Upper lobe of right lung (tissue), 1 donor: ENCODE measurements around the gene RASGRF2. TPM values are rescaled to one million over a fixed set of nuclear protein-coding genes. Genes with fewer than 3 reads are reported as not detected.
"Not testable (repeated sequence)": the region's sequence is repeated elsewhere in the genome, so short reads cannot be mapped to it uniquely, and the experiment has no call there.

Experiments used
- ATAC-seq: fragments of 200-7000 bp; cut with Tn5 transposase; one replicate; pipeline ENCODE4 v1.9.1; 2020; ENCODE audit warnings: mild to moderate bottlenecking, moderate library complexity
- DNase-seq: peaks from one replicate; pipeline ENCODE4 v3.0.0-alpha.2; 2020
- H3K27ac ChIP-seq: fragments of 200-600 bp; one replicate; pipeline ENCODE4 v1.8.0; 2022
- H3K27me3 ChIP-seq: fragments of 200-600 bp; one replicate; pipeline ENCODE4 v1.8.0; 2022; ENCODE audit warnings: mild to moderate bottlenecking
- H3K36me3 ChIP-seq: fragments of 200-600 bp; one replicate; pipeline ENCODE4 v1.8.0; 2022
- H3K4me1 ChIP-seq: fragments of 200-600 bp; one replicate; pipeline ENCODE4 v1.8.0; 2022
- H3K4me3 ChIP-seq: fragments of 200-600 bp; one replicate; pipeline ENCODE4 v1.8.0; 2022; ENCODE audit warnings: mild to moderate bottlenecking
- H3K9me3 ChIP-seq: fragments of 200-600 bp; one replicate; pipeline ENCODE4 v1.8.0; 2022
- intact Hi-C: fragments of 100-400 bp; cut with DNase I; formaldehyde crosslinking; loops from one replicate; pipeline ENCODE4 v1.11.0; 2022
- total RNA-seq: library from RNA; stranded (reverse); fragmentation: NEBNext Ultra II Directional; extraction: Animal tissue kit (Norgen Biotek cat#: 25700); gene quantifications from one replicate; pipeline ENCODE4 v1.2.1, GENCODE V29; 2021
- TF ChIP-seq, protein P1 (sequence below): fragments of 200-600 bp; IDR thresholded peaks from one replicate; pipeline ENCODE4 v1.8.0; 2022; ENCODE audit warnings: antibody characterized with exemption
- donor health status: DM: no; HTN: yes; CAD: no; lungs with severe emphysema.

Gene RASGRF2
- total RNA-seq, 1 donor from 2014 or later = 5.4 TPM

DNA sequence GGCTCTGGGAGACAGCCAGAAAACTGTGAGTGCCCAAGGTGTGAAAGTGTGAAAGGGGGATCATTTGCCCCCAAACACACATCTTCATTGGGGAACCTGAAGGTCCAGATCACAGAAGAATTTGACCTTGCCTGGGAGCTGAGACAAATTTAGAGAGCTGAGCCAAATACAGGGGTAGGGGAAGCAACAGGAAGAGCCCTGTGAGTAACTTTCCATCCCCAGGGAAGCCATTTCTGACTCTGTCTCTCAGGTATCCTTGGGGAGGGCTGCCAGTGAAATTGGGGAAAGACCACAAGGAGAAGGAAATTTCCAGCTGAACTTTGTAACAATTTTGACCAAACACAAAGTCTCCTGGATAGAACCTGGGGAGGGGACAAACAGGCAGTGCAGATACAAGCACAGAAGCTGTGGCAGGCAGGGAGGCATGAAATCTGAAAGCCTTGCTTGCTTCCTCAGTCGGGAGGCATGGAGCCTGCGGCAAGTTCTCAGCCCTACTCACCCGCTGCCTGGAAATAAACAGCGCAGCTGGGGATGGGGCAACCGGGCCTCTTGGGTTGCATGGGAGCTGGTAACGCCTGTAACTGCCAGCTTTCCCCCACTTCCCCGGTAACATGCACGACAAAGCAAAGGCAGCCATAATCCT is 309.7 kb downstream of the RASGRF2 start:
- ATAC-seq (no peak), DNase-seq (no peak)
- TF ChIP-seq, protein P1, sequence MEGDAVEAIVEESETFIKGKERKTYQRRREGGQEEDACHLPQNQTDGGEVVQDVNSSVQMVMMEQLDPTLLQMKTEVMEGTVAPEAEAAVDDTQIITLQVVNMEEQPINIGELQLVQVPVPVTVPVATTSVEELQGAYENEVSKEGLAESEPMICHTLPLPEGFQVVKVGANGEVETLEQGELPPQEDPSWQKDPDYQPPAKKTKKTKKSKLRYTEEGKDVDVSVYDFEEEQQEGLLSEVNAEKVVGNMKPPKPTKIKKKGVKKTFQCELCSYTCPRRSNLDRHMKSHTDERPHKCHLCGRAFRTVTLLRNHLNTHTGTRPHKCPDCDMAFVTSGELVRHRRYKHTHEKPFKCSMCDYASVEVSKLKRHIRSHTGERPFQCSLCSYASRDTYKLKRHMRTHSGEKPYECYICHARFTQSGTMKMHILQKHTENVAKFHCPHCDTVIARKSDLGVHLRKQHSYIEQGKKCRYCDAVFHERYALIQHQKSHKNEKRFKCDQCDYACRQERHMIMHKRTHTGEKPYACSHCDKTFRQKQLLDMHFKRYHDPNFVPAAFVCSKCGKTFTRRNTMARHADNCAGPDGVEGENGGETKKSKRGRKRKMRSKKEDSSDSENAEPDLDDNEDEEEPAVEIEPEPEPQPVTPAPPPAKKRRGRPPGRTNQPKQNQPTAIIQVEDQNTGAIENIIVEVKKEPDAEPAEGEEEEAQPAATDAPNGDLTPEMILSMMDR = no peak
- Histone ChIP-seq H3K4me3 (no peak overlapping the region), H3K27ac (no peak overlapping the region), H3K36me3 (no peaks in the 10 kb centered on the region), H3K27me3 (no peaks in the 10 kb centered on the region), H3K4me1 (no peaks in the 10 kb centered on the region), H3K9me3 (no peaks in the 10 kb centered on the region)
- intact Hi-C loops = no loop called here

DNA sequence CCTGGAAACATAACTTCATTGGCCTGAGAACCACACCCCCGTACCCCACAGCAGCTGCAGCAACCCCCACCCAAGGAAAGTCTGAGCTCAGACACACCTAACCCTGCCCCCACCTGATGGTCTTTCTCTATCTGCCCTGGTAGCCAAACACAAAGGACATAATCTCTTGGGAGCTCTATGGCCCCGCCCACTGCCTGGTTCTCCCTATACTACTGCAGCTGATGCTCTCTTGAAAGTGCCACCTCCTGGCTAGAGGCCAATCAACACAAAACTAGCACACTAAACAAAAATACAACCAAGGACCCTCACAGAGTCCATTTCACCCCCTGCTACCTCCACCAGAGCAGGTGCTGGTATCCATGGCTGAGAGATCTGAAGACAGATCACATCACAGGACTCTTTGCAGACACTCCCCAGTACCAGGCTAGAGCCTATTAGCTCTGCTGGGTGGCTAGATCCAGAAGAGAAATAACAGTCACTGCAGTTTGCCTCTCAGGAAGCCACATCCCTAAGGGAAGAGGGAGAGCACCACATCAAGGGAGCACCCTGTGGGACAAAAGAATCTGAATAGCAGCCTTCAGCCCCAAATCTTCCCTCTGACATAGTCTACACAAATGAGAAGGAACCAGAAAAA is 310.3 kb downstream of the RASGRF2 start:
- H3K27ac ChIP-seq, H3K4me3 ChIP-seq, H3K4me1 ChIP-seq, ATAC-seq, H3K9me3 ChIP-seq, H3K27me3 ChIP-seq, H3K36me3 ChIP-seq, intact Hi-C loops, DNase-seq: not testable (repeated sequence)
